Superior temporal gyrus (tissue), 1 donor: Measurements from ENCODE around the gene CDH22.
A peak's percentile ranks its signal among the peaks of the same experiment; 100 is the strongest.

Source experiments
- DNase-seq: peaks from one replicate; pipeline ENCODE4 v3.0.0-alpha.2; 2016; ENCODE audit errors: extremely low spot score

The CDH22 gene

DNA sequence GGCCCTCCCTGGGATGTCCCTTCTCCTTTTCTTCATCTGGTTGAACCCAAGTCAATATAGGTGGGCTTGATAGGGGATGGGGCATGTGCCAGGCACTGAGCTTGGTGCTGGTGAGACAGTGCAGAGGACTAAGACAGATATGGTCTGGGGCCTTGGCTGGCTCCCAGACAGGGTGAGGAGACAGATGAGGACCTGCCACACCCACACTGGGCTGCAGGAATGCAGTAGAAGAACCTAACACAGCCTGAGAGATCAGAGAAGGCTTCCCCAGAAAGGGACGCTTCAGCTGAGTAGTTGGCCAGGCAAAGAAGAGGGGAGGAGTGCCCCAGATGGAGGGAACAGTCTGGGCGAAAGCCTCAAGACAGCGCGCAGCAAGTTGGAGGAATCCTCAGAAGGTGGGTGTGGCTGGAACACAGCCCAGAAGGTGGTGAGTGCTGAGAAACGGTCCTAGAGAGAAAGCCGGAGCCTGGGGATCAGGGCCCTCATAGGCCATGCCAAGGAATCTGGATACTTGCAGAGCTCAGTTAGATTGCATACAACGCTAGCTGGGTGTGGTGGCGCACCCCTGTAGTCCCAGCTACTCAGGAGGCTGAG lies 163.8 kb downstream of the CDH22 start:
- DNase-seq: no peak

DNA sequence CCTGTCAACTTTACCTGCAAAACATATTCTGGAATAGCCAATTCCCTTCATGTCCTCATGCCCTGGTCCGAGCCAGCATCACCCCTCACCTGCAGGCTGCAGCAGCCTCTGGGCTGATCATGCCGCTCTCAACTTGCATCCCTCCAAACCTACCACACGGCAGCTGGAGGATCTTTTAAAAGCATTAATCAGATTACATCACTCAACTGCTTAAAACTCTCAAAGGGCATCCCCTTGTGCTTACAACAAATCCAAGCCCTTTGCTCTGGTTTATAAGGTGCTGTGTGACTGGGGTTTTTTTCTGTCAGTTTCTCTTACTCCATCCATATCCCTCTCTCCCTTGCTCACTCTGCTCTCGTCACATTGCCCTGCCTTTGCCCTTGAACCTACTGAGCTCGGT lies 166.2 kb downstream of the CDH22 start:
- no peak for DNase-seq

DNA sequence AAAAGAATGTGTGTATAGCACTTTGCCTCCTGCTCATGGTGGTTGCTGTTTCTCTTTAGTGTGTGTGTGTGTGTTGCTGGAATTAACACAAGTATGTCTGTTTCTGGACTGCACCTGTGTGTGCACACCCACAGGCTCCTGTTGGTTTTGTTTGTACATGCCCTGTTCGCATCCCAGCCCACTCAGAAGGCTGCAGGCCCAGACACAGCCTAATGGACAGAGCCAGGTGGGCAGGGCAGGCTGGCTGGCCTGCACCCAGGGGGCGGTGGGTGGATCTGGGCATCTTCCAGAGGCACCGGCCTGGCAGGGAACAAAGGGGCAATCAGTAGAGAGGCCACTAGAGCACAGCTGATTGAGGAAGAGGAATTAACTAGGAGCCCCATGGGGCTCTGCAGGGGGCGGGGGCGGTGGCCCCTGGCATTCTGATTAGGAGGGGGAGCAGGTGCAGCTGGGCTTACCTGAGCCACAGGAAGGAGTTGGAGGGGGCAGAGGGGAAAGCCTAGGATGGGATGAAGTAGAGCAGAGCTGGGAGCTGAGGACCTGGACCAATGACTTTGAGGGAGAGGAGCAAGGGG lies 168.3 kb downstream of the CDH22 start:
- no peak for DNase-seq

DNA sequence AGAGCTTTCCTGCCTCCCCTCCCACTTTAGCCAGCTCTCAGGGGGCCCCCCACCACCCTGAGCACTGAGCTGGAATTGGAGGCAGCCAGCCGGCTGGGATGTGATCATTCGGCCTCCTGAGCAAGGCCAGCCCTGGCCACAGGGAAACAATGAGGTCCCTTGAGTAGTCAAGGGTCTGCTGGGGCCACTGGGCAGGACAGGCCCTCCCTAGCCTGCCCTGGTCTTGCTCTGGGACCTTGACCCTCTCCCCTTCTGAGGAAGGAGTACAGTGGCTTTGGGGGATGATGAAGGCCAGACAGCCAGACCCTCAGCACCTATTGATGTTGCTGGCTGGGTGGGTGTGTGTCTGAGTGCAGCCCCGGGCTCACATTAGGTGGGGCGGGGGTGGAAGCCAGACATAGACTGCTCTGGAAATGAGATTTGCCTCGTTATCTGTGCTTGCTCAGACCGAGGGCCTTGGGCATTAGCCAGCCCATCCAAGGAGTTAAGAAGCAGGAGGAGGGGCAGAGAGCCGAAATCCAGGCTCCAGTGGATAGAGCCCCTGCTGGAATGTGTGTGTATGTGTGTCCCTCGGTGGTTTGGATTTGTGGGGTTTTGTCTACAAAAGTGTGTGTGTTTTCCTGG lies 168.9 kb downstream of the CDH22 start:
- DNase-seq: no peak

DNA sequence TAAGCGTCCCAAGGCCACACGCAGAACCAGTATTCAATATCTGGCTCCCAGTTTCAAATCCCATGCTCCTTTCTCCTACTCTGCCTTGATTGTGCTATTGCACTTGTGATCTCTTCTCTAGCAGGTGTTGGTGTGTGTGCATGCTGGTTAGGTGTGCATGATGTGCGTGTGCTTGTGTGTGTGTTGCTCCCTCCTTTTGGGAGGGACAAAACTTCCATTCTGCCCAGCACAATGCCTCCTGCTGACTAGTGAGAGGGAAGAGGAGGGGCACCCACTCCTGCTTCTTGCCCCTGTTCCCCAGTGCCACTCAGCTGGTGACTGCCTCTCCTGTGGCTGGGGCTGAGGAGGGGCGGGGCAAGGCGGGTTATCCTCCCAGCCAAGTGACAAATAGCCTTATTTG lies 170.5 kb downstream of the CDH22 start:
- DNase-seq: no peak

DNA sequence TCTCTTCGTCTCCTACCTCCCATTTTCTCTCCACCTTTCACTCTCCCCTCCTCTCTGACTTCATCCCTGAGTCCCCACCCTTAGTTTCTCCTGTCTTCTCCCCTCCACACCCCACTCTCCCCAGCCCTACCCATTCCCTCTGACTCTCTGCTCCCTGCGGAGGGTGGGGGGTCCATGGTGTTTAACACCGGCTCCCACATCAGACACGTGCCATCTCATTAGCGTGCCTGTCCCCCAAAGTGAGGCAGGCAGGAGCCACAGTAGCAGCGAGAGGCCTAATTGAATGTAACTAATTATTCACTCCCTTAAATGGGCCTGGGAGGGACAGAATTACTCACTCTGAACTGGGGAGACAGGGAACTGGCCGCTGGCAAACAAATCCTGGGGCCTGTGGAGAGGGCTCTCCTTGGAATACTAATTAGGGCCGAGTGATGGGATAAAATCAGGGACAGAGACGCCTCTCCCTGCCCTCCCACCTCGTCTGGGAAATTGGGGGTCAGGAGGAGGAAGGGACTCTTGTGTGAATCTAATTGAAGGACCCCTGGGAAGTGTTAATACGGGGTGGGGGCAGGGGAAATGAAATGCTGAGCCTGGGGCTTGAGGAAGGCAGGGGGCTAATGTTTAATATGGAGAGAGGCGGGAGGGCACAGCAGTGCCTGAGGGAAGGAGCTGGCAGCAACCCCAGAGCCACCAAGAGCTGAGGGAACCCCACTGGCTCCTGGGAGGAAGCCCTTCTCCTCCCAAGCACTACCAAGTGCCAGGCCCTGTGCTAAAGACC lies 172.3 kb downstream of the CDH22 start:
- DNase-seq: no peak

DNA sequence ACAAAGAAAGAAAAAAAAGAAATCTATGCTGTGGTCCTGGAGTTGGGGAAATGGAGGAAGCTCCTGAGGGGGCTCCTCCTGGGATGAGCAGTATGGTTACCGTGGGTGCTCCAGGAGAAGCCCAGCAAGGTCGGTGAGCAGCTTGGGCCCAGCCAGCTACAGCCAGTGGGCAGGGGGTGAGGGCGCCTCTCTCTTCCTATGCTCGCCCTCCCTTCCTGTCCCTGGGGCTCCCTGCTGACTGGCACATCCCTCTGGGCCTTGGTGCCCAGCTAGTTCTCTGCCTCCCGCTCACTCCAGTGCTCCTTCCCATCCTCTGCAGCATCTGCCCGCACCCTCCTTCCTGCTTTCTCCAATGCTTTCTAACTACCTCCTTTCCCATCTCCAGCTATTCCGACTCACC lies 173.6 kb downstream of the CDH22 start:
- no peak for DNase-seq

DNA sequence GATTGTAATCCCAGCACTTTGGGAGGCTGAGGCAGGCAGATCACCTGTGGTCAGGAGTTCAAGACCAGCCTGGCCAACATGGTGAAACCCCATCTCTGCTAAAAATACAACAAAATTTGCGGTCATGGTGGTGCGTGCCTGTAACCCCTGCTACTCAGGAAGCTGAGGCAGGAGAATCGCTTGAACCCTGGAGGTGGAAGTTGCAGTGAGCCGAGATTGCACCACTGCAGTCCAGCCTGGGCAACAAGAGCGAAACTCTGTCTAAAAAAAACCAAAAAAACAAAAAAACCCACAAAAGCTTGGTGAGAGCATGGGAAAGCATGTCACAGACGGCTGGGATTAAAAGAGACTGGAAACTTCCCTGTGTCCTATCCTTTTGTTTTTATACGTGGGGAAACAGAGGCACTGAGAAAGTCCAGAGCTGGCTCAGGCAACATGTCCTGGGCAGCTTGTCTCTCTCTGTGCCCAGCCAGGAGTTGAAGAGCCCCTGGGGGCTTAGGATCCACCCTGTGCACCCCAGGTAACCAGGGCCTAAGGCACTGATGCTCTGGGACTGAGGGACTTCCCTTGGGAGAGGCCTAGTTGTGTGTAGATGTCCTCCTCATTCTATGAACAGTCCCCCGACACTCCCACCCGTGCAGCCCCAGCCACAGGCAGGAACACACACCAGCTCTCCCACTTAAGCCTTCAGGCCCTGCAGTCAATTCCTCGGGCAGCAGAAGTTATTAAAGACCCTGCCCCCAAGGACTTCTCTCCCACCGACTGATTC lies 174.2 kb downstream of the CDH22 start:
- DNase-seq: no peak

DNA sequence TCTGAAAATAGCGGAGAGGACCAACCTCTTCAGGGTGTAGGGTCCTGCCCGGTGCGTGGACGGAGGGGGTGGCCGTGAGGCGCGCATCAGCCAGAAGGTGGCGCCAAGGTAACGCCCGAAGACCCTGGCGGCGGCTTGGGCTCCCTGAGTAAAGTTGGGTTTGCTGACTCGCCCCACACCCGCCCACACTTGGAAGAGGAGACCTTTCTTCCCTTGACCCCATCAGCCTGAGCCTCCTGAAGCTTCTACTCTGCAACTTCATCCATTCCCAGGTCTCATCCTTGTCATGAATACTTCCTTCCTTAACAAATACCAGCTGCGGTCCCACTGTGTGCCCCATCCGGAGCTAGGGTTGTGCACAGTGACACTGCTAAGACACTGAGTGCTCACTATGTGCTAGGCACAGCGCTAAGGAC lies 175.6 kb downstream of the CDH22 start:
- peak; percentile 75 for DNase-seq

DNA sequence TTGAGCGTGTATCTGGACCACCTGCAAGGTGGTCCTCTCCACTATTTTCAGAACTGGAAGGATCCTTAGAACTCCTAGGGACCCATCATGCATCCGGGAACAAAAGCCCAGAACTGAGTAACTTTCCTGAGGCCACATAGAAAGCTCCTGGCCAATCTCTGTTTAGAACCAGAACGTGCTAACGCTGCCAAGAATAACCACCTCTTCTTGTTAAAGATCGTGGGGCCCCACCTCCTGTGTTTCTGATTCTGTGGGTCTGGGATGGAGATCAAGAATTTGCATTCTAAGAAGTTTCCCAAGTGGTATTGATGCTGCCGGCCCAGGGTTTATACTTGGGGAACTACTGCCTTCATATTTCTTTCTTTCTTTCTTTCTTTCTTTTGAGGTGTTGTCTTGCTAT lies 176.9 kb downstream of the CDH22 start:
- no peak for DNase-seq

DNA sequence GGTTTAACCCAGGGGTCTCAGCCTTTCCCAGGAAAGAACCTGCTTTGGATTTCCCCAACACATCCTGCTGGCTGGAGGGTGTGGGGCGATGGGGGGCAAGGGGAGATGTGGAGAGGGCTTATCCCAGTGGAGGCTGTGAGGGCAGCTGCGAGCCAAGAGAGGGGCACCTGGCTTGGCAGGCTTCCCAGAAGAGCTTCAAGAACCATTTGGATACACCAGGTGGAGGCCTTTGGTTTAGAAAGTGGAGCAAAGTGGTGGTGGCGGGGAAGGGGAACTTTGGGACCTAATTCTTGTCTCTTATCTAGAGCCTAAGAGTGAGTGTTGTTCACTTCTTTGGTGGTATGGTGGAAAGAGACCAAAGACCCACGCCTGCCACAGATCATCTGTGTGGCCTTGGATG lies 177.8 kb downstream of the CDH22 start:
- DNase-seq: no peak

DNA sequence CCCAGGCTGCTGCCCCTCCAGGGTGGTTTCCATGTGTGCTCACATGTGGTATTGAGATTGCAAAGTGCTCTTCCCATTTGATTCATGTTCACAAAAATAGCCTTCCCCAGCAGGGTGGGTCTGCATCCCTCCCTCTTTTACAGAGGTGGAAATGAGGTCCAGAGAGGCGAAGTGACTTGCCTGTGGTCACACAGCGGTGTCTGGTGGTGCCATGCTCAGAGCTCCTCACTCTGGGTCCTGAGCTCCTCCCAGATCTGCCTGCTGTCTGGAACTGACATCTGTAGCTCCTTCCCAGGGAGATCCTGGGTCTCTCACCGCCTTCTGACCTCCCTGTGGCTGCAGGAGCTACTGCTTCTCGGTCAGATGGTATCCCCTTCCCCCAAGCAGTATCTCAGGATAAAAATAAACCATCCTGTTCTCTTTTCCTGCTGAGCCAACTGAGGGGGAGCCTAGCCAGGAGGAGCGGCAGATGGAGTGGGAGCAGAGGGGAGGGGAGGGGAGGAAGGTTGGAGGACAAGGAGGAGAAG lies 178.3 kb downstream of the CDH22 start:
- DNase-seq: peak; percentile 25

DNA sequence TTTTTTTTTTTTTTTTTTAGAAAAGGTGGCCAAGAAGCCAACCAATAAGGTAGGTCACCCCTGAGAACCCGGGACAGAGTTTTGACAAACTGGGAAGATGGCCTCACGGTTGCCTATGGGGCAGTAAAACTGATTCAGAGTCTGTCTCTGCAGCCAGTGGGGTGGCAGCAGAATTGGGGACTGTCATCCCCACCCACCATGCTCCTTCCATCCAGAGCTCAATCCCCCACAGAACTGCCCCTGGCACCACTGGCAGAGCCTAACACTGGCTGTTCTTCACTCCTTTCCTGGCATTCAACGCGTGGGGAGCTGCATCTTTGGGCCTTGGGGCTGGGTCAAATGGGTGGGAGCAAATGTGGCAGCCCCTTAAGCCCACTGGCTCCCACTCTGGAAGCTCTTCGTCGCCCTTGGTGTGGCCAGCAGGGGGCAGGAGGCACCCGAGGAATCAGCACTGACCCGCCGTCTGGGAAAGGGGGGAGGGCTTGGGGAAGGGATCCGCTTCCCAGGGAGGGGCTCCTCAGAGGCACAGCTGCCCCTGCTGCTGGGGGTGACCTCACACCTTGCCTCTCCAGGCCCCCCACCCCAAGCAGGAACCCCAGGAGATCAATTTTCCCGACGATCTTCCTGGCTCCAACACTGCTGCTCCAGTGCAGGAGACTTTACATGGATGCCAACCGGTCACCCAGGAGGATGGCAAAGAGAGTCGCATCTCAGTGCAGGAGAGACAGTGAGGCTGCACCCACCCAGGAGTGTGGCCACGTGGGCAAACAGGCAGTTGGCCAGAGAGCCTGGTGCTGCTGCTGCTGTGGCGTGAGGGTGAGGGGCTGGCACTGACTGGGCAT lies 179.8 kb downstream of the CDH22 start:
- peak; percentile 62 for DNase-seq

DNA sequence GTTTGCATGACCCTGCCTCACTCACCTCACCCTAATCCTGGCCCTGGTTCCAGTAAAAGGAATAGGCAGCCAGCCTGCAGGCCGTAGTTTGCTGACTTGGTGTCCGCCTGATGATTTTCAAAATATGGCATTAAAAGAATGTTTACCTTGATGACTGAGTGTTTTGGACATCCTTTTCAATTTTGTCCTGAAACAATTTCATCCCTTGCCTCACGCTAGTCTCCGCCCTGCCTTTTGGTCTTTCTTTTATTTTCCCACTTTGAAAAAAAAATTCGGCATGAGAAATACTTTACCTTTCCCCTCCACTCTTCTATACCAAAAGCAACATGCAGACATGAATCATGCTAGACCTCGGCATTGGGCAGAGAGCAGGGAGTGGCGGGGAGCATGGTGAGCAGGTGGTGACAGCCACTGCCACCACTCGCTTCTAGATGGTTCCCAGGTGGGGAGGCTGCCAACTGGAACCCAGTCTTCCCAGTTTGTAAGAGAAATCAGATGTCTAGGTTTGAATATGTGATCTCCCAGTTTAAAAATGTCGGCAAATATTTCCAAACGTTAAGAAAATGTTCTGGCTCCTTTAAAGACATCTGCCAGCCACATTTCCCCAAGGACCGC lies 180.8 kb downstream of the CDH22 start:
- no peak for DNase-seq

DNA sequence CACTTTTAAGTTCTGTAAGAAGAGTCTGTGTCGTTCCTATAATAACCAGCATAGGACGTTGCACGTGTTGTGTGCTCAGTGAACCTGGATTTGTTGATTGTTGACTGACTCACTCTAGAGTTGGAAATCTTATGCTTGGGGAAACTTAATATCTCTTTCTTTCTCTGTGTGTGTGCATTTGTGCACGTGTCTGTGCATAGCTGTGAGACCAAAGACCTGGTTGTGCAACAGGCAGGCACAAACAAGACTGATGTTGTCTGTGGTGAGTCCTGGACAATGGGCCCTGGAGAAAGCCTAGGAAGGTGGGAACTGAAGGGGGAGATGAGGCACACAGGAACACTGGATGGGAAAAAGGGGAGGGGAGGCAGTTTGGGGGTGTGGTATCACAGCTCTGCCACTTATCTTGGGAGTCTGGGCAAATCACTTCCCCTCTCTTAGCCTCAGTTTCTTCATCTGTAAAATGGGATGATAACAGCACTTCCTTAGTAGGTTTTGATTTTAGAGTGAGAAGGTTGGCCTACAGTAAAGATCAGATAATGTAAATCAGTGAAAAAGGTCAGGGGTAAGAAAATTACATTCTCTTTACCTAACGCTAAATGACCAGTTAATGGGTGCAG lies 181.8 kb downstream of the CDH22 start:
- DNase-seq: no peak
